ENCODE measurements around the gene TSC2.
A peak's percentile ranks its signal among the peaks of the same experiment; 100 is the strongest.

TSC2 gene

GRCh38 chr16:2135770-2136490 lies 88.1 kb downstream of the TSC2 start, which contains the start of gene PKD1:
TSS of gene PKD1 (minus strand) at chr16:2135898. CDS start at chr16:2135689, 209 bp downstream.
- peak; percentile 92 to 97 for DNase-seq (ENCODE audit: low read depth in 2 of 2)
- peak within 1 kb of the TSS; percentile 54 to 55 for H3K4me3 ChIP-seq (replicated peaks in 1 of 2; ENCODE audit: low read depth in 2 of 2, low read length in 2 of 2)
